ENCODE results near the gene ZNF772. TPM values are rescaled to one million over a fixed set of nuclear protein-coding genes. Genes with fewer than 3 reads are reported as not detected.
"Not testable (repeated sequence)": the region's sequence is repeated elsewhere in the genome, so short reads cannot be mapped to it uniquely, and the experiment has no call there.

The ZNF772 gene
- total RNA-seq, 4 donors from 2014 or later = 0.75 to 25.9 (median 6.0) TPM

DNA sequence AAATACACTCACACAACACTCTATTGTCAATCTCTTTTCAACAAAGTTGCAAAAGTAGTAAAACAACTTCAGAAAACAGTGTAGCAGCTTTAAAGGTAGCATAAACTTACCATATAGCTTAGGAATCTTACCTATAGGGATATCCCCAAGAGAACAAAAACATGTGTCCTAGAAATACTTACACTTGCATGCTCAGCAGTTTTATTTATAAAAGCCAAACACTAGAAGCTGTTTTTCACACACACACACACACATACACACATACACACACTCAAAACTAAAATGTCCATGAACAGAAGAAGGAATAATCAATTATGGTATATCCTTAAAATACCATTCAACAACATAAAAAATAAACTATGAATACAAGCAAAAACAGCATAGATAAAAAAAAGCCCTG is 34.1 kb upstream of the ZNF772 start:
- in situ Hi-C loops (cut with MboI; ENCODE audit: low pct_ligation_motif_present in 1 of 4, low pct_unique_long_range_greater_than_20kb in 1 of 4, low sequenced_read_pairs in 3 of 4) (no loop called here), intact Hi-C loops (cut with DNase I; ENCODE audit: low total_unique reads) (no loop called here)
- Histone ChIP-seq H3K4me1 (no peaks in the 10 kb centered on the region), H3K27me3 (no peaks in the 10 kb centered on the region), H3K4me3 (no peak overlapping the region), H3K27ac (no peak overlapping the region), H3K9me3 (peaks cover 54 to 61% of the 10 kb centered on the region in 2 donors), H3K36me3 (peaks cover 0 to 45% (median 9%) of the 10 kb centered on the region in 4 donors)
- no peak for DNase-seq
- TF ChIP-seq, protein P1, sequence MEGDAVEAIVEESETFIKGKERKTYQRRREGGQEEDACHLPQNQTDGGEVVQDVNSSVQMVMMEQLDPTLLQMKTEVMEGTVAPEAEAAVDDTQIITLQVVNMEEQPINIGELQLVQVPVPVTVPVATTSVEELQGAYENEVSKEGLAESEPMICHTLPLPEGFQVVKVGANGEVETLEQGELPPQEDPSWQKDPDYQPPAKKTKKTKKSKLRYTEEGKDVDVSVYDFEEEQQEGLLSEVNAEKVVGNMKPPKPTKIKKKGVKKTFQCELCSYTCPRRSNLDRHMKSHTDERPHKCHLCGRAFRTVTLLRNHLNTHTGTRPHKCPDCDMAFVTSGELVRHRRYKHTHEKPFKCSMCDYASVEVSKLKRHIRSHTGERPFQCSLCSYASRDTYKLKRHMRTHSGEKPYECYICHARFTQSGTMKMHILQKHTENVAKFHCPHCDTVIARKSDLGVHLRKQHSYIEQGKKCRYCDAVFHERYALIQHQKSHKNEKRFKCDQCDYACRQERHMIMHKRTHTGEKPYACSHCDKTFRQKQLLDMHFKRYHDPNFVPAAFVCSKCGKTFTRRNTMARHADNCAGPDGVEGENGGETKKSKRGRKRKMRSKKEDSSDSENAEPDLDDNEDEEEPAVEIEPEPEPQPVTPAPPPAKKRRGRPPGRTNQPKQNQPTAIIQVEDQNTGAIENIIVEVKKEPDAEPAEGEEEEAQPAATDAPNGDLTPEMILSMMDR (IDR thresholded peaks at IDR 0.05) = no peak
- TF ChIP-seq POLR2A (IDR thresholded peaks at IDR 0.05) (no peak), POLR2AphosphoS5 (IDR thresholded peaks at IDR 0.05) (no peak), EP300 (IDR thresholded peaks at IDR 0.05; ENCODE audit: low read depth) (no peak)

DNA sequence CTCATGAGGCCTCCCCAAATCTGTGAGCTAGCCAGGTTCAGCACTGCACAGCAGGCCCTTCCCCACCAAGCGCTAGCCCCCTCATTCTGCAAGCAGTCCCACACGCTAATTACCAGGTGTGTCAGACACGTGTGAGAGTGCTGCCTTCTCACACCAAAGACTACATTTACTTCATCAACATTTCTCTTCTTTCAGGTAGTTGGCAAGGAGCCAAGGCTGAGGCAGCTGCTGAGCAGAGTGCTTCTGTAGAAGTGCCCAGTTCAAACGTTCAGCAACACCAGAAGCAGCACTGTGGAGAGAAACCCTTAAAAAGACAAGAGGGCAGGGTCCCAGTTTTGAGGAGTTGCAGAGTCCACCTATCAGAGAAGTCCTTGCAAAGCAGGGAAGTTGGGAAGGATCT is 28.8 kb upstream of the ZNF772 start:
- no peak overlapping the region for H3K4me3 ChIP-seq
- H3K9me3 ChIP-seq = peaks cover 34 to 50% of the 10 kb centered on the region in 2 donors

DNA sequence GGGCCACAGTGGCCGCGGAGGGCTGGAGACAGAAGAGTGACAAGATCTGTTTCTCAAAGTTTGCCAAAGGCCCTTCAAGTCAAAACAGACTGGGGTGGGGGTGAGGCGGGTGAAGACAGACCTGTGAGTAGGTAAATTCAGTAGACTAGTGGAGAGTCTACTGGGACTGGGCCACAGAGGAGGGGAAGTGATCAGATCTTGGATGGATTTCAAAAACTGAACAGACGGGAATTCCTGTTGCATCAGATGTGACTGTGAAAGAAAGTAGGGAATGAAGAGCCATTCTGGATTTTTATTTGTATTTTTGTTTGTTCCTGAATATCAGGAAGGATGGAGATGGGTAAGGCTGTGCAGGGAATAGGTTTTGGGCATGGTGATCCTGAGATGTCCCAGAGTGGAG is 23.0 kb upstream of the ZNF772 start:
- Histone ChIP-seq H3K9me3 (peaks cover 16 to 29% of the 10 kb centered on the region in 2 donors), H3K36me3 (peaks cover 0 to 26% (median 6%) of the 10 kb centered on the region in 4 donors), H3K4me3 (peak overlapping the region in 2 of 4 donors; percentile 38 to 88)
- H3K4me1 ChIP-seq; intact Hi-C loops (cut with DNase I; ENCODE audit: low total_unique reads); H3K27me3 ChIP-seq; in situ Hi-C loops (cut with MboI; ENCODE audit: low pct_ligation_motif_present in 1 of 4, low pct_unique_long_range_greater_than_20kb in 1 of 4, low sequenced_read_pairs in 3 of 4); DNase-seq; H3K27ac ChIP-seq: not testable (repeated sequence)
- WGBS, 2 donors (ENCODE audit: low coverage in 1 of 2) = 13 to 24% methylated on average over 1 to 2 of the region's 4 CpGs

More for the DNA sequence above, 28.8 kb upstream of the ZNF772 start:
- intact Hi-C loops (cut with DNase I; ENCODE audit: low total_unique reads) = no loop called here
- Histone ChIP-seq H3K4me1 (peaks cover 0 to under 1% (median 0%) of the 10 kb centered on the region in 4 donors), H3K27ac (no peak overlapping the region), H3K27me3 (no peaks in the 10 kb centered on the region), H3K36me3 (peaks cover 0 to 61% (median 19%) of the 10 kb centered on the region in 4 donors)
- TF ChIP-seq, protein P1 (IDR thresholded peaks at IDR 0.05) = no peak
- no peak for TF ChIP-seq POLR2AphosphoS5 (IDR thresholded peaks at IDR 0.05)
- in situ Hi-C loops (cut with MboI; ENCODE audit: low pct_ligation_motif_present in 1 of 4, low pct_unique_long_range_greater_than_20kb in 1 of 4, low sequenced_read_pairs in 3 of 4) = no loop called here
- WGBS, 2 donors (ENCODE audit: low coverage in 1 of 2) = 62% methylated on average over 4 of the region's 4 CpGs; no CpG with 5 or more reads in 1 of the 2 donors
- no peak for DNase-seq

DNA sequence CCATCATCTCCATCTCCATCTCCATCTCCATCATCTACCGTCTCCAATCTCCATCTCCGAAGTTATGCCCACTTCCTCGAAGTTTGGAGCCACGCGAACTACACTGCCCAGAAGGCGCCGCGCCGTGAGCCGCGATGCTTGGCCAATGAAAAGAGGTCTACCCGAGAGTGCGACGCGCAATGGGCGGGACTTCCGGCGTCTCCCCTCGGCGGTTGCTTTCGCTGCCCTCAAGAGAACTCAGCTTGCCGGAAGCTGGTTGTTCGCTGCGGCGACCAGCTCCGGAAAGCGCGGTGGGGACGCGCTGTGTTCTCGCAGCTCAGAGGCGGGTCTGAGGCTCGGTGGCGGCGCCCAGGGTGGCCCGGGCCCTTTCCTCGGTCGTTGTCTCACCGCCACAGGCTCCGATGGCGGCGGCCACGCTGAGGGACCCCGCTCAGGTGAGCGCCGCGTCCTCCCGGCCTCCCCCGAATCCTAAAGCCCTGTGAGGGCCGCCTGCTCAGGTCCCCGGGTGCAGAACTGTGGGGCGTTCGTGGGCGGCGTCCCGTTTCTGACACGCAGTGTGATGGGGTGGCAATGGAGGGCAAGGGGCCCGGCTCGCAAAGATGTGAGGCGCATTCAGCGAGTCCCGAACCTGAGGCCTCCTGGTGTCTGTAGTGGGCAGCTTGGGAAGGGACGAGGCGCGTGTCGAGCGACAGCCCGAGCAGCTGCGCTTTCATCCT is 22.5 kb upstream of the ZNF772 start, which contains the start of gene ZNF773:
TSS of gene ZNF773 (plus strand) at position 259 of the 716 bp plus-strand sequence. CDS start at position 402, 143 bp downstream.
- Histone ChIP-seq H3K9me3 (peaks cover 19 to 33% of the 10 kb centered on the region in 2 donors), H3K36me3 (peaks cover 0 to 21% (median 4%) of the 10 kb centered on the region in 4 donors), H3K4me3 (peak within 1 kb of the TSS; percentile 61 to 88 (median 74)), H3K27ac (peak within 1 kb of the TSS; percentile 82 to 91 (median 86))
- WGBS, 2 donors (ENCODE audit: low coverage in 1 of 2) = 2 to 6% methylated on average over 3 to 30 of the region's 69 CpGs
- H3K27me3 ChIP-seq; intact Hi-C loops (cut with DNase I; ENCODE audit: low total_unique reads); H3K4me1 ChIP-seq; in situ Hi-C loops (cut with MboI; ENCODE audit: low pct_ligation_motif_present in 1 of 4, low pct_unique_long_range_greater_than_20kb in 1 of 4, low sequenced_read_pairs in 3 of 4): not testable (repeated sequence)
- peak; percentile 96 for DNase-seq
- TF ChIP-seq POLR2A (IDR thresholded peaks at IDR 0.05) = peak; percentile 73
- TF ChIP-seq POLR2AphosphoS5 (IDR thresholded peaks at IDR 0.05) = peak; percentile 61 to 87 (median 82)

DNA sequence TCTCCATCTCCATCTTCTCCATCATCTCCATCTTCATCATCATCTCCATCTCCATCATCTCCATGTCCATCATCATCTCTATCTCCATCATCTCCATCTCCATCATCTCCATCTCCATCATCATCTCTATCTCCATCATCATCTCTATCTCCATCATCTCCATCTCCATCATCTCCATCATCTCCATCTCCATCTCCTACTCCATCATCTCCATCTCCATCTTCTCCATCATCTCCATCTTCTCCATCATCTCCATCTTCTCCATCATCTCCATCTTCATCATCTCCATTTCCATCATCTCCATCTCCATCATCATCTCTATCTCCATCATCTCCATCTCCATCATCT is 21.9 kb upstream of the ZNF772 start:
- DNase-seq; intact Hi-C loops (cut with DNase I; ENCODE audit: low total_unique reads); in situ Hi-C loops (cut with MboI; ENCODE audit: low pct_ligation_motif_present in 1 of 4, low pct_unique_long_range_greater_than_20kb in 1 of 4, low sequenced_read_pairs in 3 of 4); H3K27ac ChIP-seq; H3K27me3 ChIP-seq; H3K4me1 ChIP-seq: not testable (repeated sequence)
- Histone ChIP-seq H3K36me3 (peaks cover 0 to 18% (median 3%) of the 10 kb centered on the region in 4 donors), H3K4me3 (peak overlapping the region in 1 of 4 donors; percentile 84), H3K9me3 (peaks cover 23 to 34% of the 10 kb centered on the region in 2 donors)

DNA sequence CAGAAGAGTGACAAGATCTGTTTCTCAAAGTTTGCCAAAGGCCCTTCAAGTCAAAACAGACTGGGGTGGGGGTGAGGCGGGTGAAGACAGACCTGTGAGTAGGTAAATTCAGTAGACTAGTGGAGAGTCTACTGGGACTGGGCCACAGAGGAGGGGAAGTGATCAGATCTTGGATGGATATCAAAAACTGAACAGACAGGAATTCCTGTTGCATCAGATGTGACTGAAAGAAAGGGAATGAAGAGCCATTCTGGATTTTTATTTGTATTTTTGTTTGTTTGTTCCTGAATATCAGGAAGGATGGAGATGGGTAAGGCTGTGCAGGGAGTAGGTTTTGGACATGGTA is 10.9 kb upstream of the ZNF772 start:
- H3K27ac ChIP-seq; intact Hi-C loops (cut with DNase I; ENCODE audit: low total_unique reads); H3K4me3 ChIP-seq; H3K27me3 ChIP-seq; DNase-seq; in situ Hi-C loops (cut with MboI; ENCODE audit: low pct_ligation_motif_present in 1 of 4, low pct_unique_long_range_greater_than_20kb in 1 of 4, low sequenced_read_pairs in 3 of 4); H3K4me1 ChIP-seq; H3K9me3 ChIP-seq: not testable (repeated sequence)
- WGBS, 2 donors (ENCODE audit: low coverage in 1 of 2) = no CpG with 5 or more reads among the region's 1 CpG
- H3K36me3 ChIP-seq = peaks cover 0 to 29% (median 11%) of the 10 kb centered on the region in 4 donors

Measured in transverse colon (tissue), 4 donors.